Measurements from ENCODE around the gene CHI3L1.

Gene CHI3L1

DNA sequence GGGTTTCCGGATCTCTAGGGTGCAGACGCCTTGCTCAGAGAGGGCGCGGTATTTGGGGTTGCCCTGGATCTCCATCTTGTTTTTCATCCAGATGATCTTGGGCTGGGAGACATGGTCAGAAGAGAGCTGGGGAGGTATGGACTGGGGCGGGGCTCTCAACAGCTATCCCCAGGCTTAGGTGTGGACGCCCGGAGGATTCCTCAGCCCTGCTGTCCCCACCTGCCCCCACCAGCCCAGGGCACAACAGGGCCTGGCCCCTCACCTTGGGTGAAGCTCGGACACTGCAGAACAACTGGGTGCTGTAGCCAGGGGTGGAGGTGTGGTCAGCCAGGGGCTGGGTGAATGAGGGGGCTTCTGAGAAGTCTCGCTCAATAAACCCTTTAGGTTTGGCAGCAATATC lies 17.5 kb downstream of the CHI3L1 start:
- no peak for DNase-seq (ENCODE audit: low read depth in 2 of 2)

- DNase-seq (ENCODE audit: low read depth in 2 of 2), result no peak
These were observed 18.2 kb downstream of the CHI3L1 start for GRCh38 chr1:203168256-203168786.

- DNase-seq (ENCODE audit: low read depth in 2 of 2), result no peak
These were observed 18.6 kb downstream of the CHI3L1 start for GRCh38 chr1:203167913-203168200.

GRCh38 chr1:203167026-203167912 lies 19.2 kb downstream of the CHI3L1 start:
- no peak for DNase-seq (ENCODE audit: low read depth in 2 of 2)

DNA sequence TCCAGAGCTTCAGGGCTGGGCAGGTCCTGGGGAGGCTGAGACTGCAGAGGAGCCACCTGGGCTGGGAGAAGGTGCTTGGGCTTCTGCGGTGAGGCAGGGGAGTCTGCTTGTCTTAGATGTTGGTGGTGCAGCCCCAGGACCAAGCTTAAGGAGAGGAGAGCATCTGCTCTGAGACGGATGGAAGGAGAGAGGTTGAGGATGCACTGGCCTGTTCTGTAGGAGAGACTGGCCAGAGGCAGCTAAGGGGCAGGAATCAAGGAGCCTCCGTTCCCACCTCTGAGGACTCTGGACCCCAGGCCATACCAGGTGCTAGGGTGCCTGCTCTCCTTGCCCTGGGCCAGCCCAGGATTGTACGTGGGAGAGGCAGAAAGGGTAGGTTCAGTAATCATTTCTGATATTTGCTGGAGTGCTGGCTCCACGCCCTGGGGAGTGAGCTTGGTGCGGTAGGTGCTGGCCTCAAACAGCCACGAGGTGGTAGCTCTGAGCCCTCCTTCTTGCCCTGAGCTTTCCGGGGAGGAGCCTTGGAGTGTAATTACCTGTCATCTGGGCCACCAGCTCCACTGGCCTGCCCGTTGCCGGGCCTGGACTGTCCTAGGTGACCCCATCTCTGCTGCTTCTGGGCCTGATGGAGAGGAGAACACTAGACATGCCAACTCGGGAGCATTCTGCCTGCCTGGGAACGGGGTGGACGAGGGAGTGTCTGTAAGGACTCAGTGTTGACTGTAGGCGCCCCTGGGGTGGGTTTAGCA lies 20.1 kb downstream of the CHI3L1 start:
- DNase-seq (ENCODE audit: low read depth in 2 of 2), result no peak

DNA sequence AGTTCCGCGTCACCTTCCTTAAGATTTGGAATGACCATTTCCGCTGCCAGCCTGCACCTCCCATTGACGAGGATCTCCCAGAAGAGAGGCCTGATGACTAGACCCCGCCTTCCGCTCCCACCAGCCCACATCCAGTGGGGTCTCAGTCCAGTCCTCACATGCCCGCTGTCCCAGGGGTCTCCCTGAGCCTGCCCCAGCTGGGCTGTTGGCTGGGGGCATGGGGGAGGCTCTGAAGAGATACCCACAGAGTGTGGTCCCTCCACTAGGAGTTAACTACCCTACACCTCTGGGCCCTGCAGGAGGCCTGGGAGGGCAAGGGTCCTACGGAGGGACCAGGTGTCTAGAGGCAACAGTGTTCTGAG lies 20.7 kb downstream of the CHI3L1 start:
- no peak for DNase-seq (ENCODE audit: low read depth in 2 of 2)

GRCh38 chr1:203165101-203165799 lies 21.3 kb downstream of the CHI3L1 start:
- DNase-seq (ENCODE audit: low read depth in 2 of 2), result no peak

- no peak for DNase-seq (ENCODE audit: low read depth in 2 of 2)
These were observed 22.4 kb downstream of the CHI3L1 start for GRCh38 chr1:203163891-203164635.

GRCh38 chr1:203162403-203162802 lies 24.1 kb downstream of the CHI3L1 start:
- no peak for DNase-seq (ENCODE audit: low read depth in 2 of 2)

GRCh38 chr1:203161703-203162102 lies 24.8 kb downstream of the CHI3L1 start:
- DNase-seq (ENCODE audit: low read depth in 2 of 2), result no peak

DNA sequence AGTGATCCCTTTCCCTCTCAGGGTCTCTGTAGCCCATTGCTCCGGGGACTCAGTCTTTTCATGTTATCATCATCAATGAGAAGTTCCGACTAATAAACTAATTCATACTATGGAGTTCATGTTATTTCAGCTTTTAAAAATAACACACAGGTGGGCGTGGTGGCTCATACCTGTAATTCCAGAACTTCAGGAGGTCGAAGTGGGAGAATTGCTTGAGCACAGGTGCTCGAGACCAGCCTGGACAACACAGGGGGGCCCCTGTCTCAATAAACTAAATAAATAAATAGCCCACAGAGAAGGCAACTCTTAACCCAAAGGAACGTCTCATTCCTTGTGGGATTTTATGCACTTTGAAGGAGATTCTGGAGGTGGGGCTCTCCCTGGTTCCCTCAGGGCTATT lies 25.3 kb downstream of the CHI3L1 start:
- DNase-seq (ENCODE audit: low read depth in 2 of 2), result no peak

- DNase-seq (ENCODE audit: low read depth in 2 of 2), result no peak
These were observed 26.7 kb downstream of the CHI3L1 start for GRCh38 chr1:203159844-203160243.

DNA sequence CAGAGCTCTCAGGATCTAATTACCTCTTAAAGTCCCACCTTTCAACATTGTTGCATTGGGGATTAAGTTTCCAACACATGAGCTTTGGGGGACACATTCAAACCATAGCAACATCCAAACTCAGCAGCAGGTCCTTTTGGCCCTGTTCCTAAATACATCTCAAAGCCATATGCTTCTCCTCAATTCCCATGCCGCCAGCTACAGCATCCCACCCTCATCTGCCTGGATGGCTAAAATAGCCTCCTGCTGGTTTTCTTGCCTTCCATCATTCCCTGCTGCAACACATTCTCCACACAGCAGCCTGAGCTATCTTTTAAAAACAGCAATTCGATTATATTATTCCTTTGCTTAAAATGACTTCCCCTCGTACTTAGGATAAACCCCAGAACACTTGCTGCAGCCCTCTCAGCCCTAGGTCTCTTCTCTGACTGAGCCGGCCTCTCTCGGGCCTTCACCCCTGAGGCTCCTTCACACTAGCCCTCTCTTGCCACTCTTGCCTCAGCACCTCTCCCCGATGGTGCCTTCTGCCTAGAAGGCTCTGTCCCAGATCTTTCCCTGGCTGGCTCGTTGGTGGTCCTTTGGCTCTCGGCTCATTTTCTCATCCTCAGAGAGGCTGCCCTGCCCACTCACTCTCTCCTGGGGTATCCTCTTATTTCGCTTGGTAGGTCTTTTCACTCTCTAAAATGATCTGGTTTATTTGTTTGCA lies 27.4 kb downstream of the CHI3L1 start:
- DNase-seq (ENCODE audit: low read depth in 2 of 2), result no peak

- DNase-seq (ENCODE audit: low read depth in 2 of 2), result no peak
These were observed 28.1 kb downstream of the CHI3L1 start for GRCh38 chr1:203158423-203158822.

GRCh38 chr1:203156280-203156679 lies 30.2 kb downstream of the CHI3L1 start:
- no peak for DNase-seq (ENCODE audit: low read depth in 2 of 2)

DNA sequence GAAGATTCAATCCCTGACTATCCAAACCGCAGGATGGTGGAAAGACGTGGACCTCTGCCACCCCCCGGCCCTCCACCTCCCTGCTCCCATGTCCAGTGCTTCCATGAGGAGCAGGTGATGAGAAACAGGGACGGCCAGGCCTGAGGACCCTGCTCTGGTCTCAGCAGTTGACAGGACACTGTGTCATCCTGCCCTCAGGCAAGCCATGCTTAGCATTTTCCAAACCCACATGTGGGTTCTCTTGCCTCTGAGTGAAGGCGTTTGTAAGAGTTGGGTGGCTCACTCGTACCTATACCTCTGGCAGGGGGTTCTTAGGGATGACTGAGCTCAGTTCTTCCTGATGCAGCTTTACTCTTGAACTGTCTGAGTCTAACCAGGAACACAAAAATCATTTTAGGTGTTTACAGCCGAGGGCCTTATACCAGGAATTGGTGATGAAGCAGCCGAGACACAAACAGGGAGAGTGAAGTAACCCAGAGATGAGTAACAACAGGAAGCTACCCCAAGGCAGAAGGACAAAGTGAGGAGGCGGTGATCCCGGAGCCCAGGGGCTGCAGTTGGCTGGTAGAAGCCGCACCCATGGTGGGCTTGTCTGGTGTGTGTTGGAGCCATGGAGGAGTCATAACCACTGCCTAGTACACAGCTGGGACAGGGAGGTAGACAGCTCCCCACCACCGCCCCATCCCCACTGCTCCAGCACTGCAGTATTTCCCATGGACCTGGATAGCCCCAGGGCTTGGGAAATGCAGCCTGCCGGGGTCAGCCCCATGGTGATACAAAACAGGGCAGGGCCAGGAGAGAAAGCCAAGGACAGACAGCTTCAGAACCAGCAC lies 32.3 kb downstream of the CHI3L1 start:
- DNase-seq (ENCODE audit: low read depth in 2 of 2), result no peak

- no peak for DNase-seq (ENCODE audit: low read depth in 2 of 2)
These were observed 33.2 kb downstream of the CHI3L1 start for GRCh38 chr1:203153051-203153988.

DNA sequence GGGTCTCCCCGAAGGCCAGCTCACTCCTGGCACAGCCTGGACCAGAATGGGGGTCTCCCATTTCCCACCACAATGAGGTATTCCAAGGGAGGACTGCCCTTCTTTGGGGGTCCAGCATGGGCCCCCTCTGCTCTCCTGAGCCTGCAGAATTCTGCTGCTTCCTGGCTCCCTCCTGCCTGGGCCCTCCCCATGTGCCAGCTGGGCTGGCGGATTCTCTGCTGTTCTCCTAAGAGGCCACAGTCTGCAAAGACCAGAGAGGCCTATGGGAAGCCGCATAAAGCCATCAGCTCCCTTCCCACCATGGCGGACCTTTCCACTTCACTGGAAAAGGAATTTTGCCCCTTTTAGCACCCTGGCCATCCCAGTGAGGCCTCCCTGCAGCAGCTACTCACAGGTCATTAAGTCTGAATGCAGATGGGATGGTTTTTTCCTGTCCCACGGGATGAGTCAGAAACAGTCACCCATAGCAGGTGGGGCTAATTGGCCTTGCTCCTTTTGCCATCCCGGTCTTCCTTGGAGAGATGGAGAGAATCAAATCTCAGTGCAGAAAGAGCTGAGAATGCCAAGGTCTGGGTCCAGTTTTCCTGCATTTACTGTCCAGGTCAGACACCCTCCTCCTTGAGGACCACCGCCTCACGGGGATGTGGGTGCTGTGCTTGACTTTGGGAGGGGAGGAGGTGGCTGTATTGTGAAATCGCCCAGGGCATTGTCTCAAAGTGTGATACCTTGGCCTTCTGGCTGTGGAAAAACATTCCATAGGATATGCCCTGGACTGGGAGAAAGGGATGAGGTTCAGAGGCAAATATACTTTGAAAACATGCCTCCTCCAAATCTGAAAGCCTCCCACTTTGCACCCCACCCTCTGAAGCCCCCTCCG lies 34.1 kb downstream of the CHI3L1 start:
- DNase-seq (ENCODE audit: low read depth in 2 of 2), result no peak

Measured in activated CD8-positive, alpha-beta memory T cell treated with anti-CD3 and anti-CD28 coated beads for 4 hours (primary cell).